Astrocyte (in vitro differentiated cells and primary cell): Measurements from ENCODE around the gene SLC1A3.

Source experiments
- EZH2 ChIP-seq: IDR thresholded peaks from 2 replicates; pipeline ENCODE4 v1.6.1; 2012; ENCODE audit warnings: mild to moderate bottlenecking, low read length, inconsistent platforms; ENCODE audit not compliant: insufficient read depth
- TF ChIP-seq, protein P1 (sequence below): IDR thresholded peaks from 2 replicates; pipeline ENCODE4 v1.5.1; 2011; ENCODE audit warnings: low read depth, mild to moderate bottlenecking, inconsistent platforms, low read length, moderate library complexity; ENCODE audit not compliant: insufficient read depth

GRCh38 chr5:36606036-36606427 is 374 bp upstream of the SLC1A3 start:
- TF ChIP-seq, protein P1, sequence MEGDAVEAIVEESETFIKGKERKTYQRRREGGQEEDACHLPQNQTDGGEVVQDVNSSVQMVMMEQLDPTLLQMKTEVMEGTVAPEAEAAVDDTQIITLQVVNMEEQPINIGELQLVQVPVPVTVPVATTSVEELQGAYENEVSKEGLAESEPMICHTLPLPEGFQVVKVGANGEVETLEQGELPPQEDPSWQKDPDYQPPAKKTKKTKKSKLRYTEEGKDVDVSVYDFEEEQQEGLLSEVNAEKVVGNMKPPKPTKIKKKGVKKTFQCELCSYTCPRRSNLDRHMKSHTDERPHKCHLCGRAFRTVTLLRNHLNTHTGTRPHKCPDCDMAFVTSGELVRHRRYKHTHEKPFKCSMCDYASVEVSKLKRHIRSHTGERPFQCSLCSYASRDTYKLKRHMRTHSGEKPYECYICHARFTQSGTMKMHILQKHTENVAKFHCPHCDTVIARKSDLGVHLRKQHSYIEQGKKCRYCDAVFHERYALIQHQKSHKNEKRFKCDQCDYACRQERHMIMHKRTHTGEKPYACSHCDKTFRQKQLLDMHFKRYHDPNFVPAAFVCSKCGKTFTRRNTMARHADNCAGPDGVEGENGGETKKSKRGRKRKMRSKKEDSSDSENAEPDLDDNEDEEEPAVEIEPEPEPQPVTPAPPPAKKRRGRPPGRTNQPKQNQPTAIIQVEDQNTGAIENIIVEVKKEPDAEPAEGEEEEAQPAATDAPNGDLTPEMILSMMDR: no peak
- TF ChIP-seq EZH2: no peak
